SU-DHL-6 (cell line): ENCODE data around the gene MAPK12.

ENCODE experiments used
- H2AFZ ChIP-seq: fragments of 200-600 bp; sonication (generic); 2 replicates; pipeline ENCODE4 v1.6.1; 2014; ENCODE audit warnings: low read depth, mild to moderate bottlenecking, moderate library complexity, mixed read lengths, antibody characterized with exemption, low read length; ENCODE audit not compliant: severe bottlenecking
- H3F3A ChIP-seq: fragments of 200-600 bp; shearing (Covaris generic); 2 replicates; pipeline ENCODE4 v1.6.0; 2016; ENCODE audit warnings: antibody characterized with exemption, mild to moderate bottlenecking; ENCODE audit not compliant: insufficient read depth
- H3K27ac ChIP-seq: fragments of 200-600 bp; sonication (generic); 2 replicates; pipeline ENCODE4 v1.5.1; 2016; ENCODE audit warnings: low read depth, mild to moderate bottlenecking, low read length, moderate library complexity, mixed read lengths
- H3K27me3 ChIP-seq: fragments of 200-600 bp; sonication (generic), shearing (Covaris generic); 2 replicates; pipeline ENCODE4 v1.6.0; 2014; ENCODE audit warnings: mild to moderate bottlenecking, low read length
- H3K36me3 ChIP-seq: fragments of 200-600 bp; sonication (generic); 2 replicates; pipeline ENCODE4 v1.6.1; 2014; ENCODE audit warnings: mild to moderate bottlenecking, low read length, mixed read lengths
- H3K4me2 ChIP-seq: fragments of 300-600, 200-600 bp; shearing (Covaris generic), sonication (generic); 2 replicates; pipeline ENCODE4 v1.6.0; 2014; ENCODE audit warnings: low read length, low read depth, mild to moderate bottlenecking; ENCODE audit not compliant: poor library complexity, severe bottlenecking
- H3K4me3 ChIP-seq: fragments of 200-600 bp; sonication (generic); 2 replicates; pipeline ENCODE4 v1.5.1; 2014; ENCODE audit warnings: antibody characterized with exemption, low read length, mild to moderate bottlenecking, mixed read lengths; ENCODE audit not compliant: insufficient read depth, poor library complexity, severe bottlenecking
- H3K79me2 ChIP-seq: fragments of 200-600 bp; sonication (generic); 2 replicates; pipeline ENCODE4 v1.6.1; 2014; ENCODE audit warnings: mild to moderate bottlenecking, low read length, moderate library complexity; ENCODE audit not compliant: insufficient read depth
- H3K9ac ChIP-seq: fragments of 200-600 bp; sonication (generic); 2 replicates; pipeline ENCODE4 v1.7.0; 2014; ENCODE audit warnings: mild to moderate bottlenecking, low read length
- H3K9me2 ChIP-seq: fragments of 200-600 bp; sonication (generic); replicated peaks from 2 replicates; pipeline ENCODE4 v1.6.1; 2014; ENCODE audit warnings: low read length; ENCODE audit not compliant: insufficient read depth
- H3K9me3 ChIP-seq: fragments of 200-600 bp; sonication (generic); 2 replicates; pipeline ENCODE4 v1.6.1; 2014; ENCODE audit warnings: low read length, mixed read lengths; ENCODE audit not compliant: insufficient read depth
- H4K20me1 ChIP-seq: fragments of 200-600 bp; sonication (generic); 2 replicates; pipeline ENCODE4 v1.6.1; 2014; ENCODE audit warnings: low read depth, mild to moderate bottlenecking, antibody characterized with exemption, low read length, moderate library complexity, mixed read lengths
- EZH2phosphoT487 ChIP-seq: fragments of 200-600 bp; sonication (generic), shearing (Covaris generic); conservative IDR thresholded peaks from 2 replicates; pipeline ENCODE4 v1.6.1; 2018; ENCODE audit warnings: mild to moderate bottlenecking, antibody characterized with exemption, low read length, moderate library complexity, mixed read lengths
- TF ChIP-seq, protein P1 (sequence below): fragments of 200-600 bp; sonication (generic); IDR thresholded peaks from one replicate; pipeline ENCODE4 v1.5.1; 2017; ENCODE audit warnings: antibody characterized with exemption, mild to moderate bottlenecking, low read length, moderate library complexity; ENCODE audit not compliant: insufficient read depth, poor library complexity, severe bottlenecking

MAPK12 gene

DNA sequence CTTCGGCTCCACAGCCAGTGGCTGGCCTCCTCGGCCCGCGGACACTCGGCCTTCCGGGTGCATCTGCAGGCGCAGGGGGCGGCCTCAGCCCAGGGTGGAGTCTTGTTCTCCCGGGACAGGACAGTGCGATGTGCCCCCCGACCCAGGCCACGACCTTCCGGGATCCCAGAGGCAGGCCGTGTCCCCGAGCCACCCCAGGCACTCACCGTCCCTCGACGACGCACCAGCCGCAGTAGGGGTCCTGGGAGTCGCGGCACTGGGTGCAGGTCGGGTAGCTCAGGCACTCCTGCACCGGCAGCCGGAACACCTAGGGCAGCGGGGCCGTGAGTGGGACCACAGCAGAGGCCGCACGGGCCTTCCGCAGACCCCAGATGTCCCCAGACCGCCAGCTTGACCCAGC lies 26.2 kb upstream of the MAPK12 start:
- Histone ChIP-seq H3K9me3 (no peaks in the 10 kb centered on the region), H4K20me1 (no peaks in the 10 kb centered on the region), H3K36me3 (no peaks in the 10 kb centered on the region), H3F3A (no peaks in the 10 kb centered on the region), H3K79me2 (no peaks in the 10 kb centered on the region), H3K4me3 (no peak overlapping the region), H3K9me2 (no peaks in the 10 kb centered on the region), H3K27ac (no peak overlapping the region), H2AFZ (no peak overlapping the region), H3K9ac (no peak overlapping the region), H3K27me3 (no peaks in the 10 kb centered on the region), H3K4me2 (no peak overlapping the region)
- TF ChIP-seq, protein P1, sequence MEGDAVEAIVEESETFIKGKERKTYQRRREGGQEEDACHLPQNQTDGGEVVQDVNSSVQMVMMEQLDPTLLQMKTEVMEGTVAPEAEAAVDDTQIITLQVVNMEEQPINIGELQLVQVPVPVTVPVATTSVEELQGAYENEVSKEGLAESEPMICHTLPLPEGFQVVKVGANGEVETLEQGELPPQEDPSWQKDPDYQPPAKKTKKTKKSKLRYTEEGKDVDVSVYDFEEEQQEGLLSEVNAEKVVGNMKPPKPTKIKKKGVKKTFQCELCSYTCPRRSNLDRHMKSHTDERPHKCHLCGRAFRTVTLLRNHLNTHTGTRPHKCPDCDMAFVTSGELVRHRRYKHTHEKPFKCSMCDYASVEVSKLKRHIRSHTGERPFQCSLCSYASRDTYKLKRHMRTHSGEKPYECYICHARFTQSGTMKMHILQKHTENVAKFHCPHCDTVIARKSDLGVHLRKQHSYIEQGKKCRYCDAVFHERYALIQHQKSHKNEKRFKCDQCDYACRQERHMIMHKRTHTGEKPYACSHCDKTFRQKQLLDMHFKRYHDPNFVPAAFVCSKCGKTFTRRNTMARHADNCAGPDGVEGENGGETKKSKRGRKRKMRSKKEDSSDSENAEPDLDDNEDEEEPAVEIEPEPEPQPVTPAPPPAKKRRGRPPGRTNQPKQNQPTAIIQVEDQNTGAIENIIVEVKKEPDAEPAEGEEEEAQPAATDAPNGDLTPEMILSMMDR, result no peak
- no peak for TF ChIP-seq EZH2phosphoT487

DNA sequence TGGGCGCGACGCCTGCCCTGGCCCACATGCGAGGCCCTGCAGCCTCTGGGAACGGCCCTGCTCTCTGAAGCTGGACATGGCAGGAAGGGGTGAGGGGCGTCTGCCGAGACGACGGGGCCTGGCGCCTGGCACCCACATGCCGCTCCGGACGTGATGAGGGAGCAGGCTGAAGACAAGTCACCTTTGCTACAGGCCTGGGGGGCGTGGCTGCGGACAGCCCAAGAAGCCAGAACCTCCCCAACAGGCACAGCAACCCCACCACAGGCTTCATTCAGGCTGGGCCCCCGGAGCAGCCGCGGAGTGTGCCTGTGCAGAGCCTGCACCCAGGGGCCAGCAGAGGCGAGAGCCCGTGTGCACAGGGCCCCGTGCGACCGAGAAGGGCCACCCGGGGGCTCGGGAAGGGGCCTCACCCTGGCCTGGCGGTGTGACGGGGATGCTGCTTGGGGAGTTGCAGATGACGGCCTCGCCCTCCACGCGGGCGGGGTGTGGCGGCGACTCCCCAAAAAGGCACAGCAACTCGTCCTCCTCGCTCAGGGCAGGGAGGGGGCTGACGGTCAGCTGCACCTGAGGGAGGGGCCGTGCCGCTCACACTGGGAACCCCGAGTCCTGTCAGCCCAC lies 25.3 kb upstream of the MAPK12 start:
- Histone ChIP-seq H3K9ac (no peak overlapping the region), H3K9me2 (no peaks in the 10 kb centered on the region), H3K36me3 (no peaks in the 10 kb centered on the region), H3F3A (no peaks in the 10 kb centered on the region), H3K9me3 (no peaks in the 10 kb centered on the region), H3K79me2 (no peaks in the 10 kb centered on the region), H2AFZ (no peak overlapping the region), H3K4me2 (no peak overlapping the region), H4K20me1 (no peaks in the 10 kb centered on the region), H3K27me3 (no peaks in the 10 kb centered on the region), H3K4me3 (no peak overlapping the region), H3K27ac (no peak overlapping the region)
- TF ChIP-seq EZH2phosphoT487, result no peak
- TF ChIP-seq, protein P1, result no peak

DNA sequence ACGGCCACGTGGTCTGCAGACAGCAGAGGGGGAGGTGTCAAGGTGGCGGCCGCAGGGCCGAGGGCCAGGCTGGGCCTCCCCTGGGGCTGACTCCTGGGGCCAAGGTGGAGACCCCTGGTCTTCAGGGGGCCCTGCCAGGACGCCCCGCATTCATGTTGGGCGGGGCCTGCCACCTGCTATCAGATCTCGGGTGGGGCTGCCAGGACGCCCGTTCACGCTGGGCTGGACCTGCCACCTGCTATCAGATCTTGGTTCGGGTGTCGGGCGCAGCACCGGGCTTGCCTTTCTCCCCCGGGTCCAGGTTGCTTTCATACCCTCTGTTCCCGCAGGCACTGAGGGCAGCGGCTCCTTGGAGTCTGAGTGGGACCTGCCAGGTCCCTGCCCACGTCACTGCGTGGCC lies 24.8 kb upstream of the MAPK12 start:
- no peaks in the 10 kb centered on the region for H3F3A ChIP-seq
- H3K79me2 ChIP-seq, result no peaks in the 10 kb centered on the region
- no peak overlapping the region for H2AFZ ChIP-seq
- H3K27me3 ChIP-seq, result no peaks in the 10 kb centered on the region
- no peak overlapping the region for H3K27ac ChIP-seq
- no peaks in the 10 kb centered on the region for H3K36me3 ChIP-seq
- no peak for TF ChIP-seq EZH2phosphoT487
- TF ChIP-seq, protein P1, result no peak
- no peak overlapping the region for H3K9ac ChIP-seq
- H4K20me1 ChIP-seq, result no peaks in the 10 kb centered on the region
- H3K4me2 ChIP-seq, result no peak overlapping the region
- no peaks in the 10 kb centered on the region for H3K9me3 ChIP-seq
- no peak overlapping the region for H3K4me3 ChIP-seq
- no peaks in the 10 kb centered on the region for H3K9me2 ChIP-seq
